ENCODE measurements around the gene LAPTM5. TPM values are rescaled to one million over a fixed set of nuclear protein-coding genes. Genes with fewer than 3 reads are reported as not detected.

LAPTM5 gene
- total RNA-seq, 4 donors from 2014 or later, result 21.1 to 67.8 (median 43.1) TPM

DNA sequence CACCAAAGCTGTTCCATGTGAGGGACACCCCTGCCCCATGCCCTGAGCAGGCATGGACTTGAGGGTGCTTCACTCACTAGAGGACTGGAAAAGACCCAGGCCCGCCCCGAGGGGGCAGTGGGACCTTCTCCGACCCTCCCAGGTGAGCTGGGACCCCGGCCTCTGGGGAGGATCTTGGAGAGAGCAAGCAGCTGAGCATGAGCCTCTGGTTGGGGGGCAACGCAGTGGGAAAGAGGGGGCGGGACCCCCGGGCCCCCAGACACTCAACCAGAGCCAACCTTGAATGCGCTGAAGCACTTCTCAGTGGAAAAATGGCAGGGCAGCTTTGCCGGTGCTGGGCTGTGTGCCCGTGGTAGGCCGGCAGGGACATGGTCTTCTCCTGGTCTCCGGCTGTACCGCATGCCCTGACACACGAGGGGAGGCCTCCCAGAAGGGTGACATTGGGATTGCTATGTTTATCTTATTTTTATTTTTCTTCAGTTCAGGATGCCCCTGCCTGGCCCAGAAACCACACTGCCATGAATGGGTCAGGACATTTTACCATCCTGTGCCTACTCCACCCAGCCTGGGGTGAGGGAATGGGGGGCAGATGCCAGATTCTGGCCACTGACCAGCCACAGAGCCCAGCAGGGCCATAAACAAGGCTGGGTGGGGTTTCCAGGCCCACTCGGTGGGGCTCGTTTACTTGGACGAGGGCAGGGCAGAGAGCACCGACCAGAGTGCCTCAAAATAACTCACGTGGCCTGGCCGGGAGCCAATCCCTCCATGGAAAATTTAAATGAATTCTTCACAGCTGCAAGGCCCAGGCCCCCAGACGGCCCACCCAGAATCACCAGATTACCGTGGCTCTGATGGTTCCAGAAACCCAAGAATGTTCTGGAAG lies 17.2 kb upstream of the LAPTM5 start:
- Histone ChIP-seq H3K27me3 (no peaks in the 10 kb centered on the region), H3K36me3 (no peaks in the 10 kb centered on the region), H3K27ac (no peak overlapping the region), H3K4me1 (peaks cover 0 to 13% (median 0%) of the 10 kb centered on the region in 4 donors), H3K4me3 (no peak overlapping the region), H3K9me3 (no peaks in the 10 kb centered on the region)
- no peak for TF ChIP-seq EP300 (IDR thresholded peaks at IDR 0.05)
- TF ChIP-seq POLR2A (IDR thresholded peaks at IDR 0.05), result no peak
- TF ChIP-seq, protein P1, sequence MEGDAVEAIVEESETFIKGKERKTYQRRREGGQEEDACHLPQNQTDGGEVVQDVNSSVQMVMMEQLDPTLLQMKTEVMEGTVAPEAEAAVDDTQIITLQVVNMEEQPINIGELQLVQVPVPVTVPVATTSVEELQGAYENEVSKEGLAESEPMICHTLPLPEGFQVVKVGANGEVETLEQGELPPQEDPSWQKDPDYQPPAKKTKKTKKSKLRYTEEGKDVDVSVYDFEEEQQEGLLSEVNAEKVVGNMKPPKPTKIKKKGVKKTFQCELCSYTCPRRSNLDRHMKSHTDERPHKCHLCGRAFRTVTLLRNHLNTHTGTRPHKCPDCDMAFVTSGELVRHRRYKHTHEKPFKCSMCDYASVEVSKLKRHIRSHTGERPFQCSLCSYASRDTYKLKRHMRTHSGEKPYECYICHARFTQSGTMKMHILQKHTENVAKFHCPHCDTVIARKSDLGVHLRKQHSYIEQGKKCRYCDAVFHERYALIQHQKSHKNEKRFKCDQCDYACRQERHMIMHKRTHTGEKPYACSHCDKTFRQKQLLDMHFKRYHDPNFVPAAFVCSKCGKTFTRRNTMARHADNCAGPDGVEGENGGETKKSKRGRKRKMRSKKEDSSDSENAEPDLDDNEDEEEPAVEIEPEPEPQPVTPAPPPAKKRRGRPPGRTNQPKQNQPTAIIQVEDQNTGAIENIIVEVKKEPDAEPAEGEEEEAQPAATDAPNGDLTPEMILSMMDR (IDR thresholded peaks at IDR 0.05), result no peak
- 59 to 66% methylated on average over 18 to 22 of the region's 22 CpGs for WGBS, 2 donors
- DNase-seq (ENCODE audit: low spot score in 2 of 2), result no peak

DNA sequence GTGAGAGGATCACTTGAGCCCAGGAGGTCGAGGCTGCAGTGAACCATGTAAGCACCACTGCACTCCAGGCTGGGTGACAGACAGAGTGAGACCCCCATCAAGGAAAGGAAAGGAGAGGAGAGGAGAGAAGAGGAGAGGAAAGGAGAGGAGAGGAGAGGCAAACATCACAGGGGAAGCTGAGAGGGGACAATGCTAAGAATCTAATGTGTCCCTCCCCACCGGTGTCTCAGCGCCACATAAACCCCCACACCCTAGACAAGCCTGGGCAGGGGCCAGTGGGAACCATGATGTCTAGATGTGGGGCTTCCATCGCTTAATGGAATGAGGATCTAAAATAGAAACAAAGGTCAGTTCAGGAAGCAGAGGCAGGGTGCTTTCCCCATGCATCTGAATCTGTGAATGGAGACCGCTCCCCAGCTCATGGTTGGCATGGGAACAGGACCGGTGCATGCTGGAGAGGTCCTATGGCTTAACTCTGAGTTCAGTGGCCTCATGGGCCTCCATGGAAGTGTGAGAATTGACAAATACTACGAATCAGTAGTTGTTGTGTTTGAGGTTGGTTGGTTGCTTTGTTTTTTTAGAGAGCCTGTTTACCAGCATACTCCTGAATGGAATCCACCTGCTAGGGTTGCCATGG lies 16.3 kb upstream of the LAPTM5 start:
- TF ChIP-seq, protein P1 (IDR thresholded peaks at IDR 0.05), result no peak
- no peak for TF ChIP-seq POLR2A (IDR thresholded peaks at IDR 0.05)
- no peak for TF ChIP-seq EP300 (IDR thresholded peaks at IDR 0.05)
- no peak overlapping the region for H3K27ac ChIP-seq
- no peaks in the 10 kb centered on the region for H3K27me3 ChIP-seq
- 73 to 75% methylated on average over 7 of the region's 7 CpGs for WGBS, 2 donors
- H3K36me3 ChIP-seq, result no peaks in the 10 kb centered on the region
- DNase-seq (ENCODE audit: low spot score in 2 of 2), result no peak
- H3K4me3 ChIP-seq, result no peak overlapping the region
- no peaks in the 10 kb centered on the region for H3K9me3 ChIP-seq
- H3K4me1 ChIP-seq, result peaks cover 0 to 8% (median 0%) of the 10 kb centered on the region in 4 donors

GRCh38 chr1:30771005-30771404 lies 13.4 kb upstream of the LAPTM5 start:
- no peak for DNase-seq (ENCODE audit: low spot score in 2 of 2)
- TF ChIP-seq POLR2A (IDR thresholded peaks at IDR 0.05), result no peak
- 72 to 83% methylated on average over 6 of the region's 6 CpGs for WGBS, 2 donors
- Histone ChIP-seq H3K4me1 (peaks cover 0 to 8% (median 0%) of the 10 kb centered on the region in 4 donors), H3K9me3 (no peaks in the 10 kb centered on the region), H3K4me3 (no peak overlapping the region), H3K27ac (no peak overlapping the region), H3K36me3 (no peaks in the 10 kb centered on the region), H3K27me3 (no peaks in the 10 kb centered on the region)

DNA sequence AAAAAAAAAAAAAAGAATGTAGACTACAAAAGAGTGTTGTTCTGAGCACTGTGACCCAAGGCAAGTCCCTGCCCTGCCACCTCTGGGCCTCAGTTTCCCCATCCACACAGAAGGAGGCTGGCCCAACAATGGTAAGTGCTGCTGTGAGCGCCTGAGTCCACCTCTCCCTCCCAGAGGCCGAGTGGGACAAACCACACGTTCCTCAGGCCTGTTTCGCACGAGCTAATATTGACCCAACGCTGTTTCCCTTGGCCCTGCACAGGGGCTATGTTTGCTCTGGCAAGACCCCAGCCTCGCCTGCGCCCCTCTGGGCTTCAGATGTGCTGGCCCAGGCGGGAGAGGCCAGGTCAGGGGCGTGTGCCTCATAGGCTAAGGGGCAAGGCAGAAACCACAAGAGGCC lies 12.6 kb upstream of the LAPTM5 start:
- Histone ChIP-seq H3K27me3 (no peaks in the 10 kb centered on the region), H3K27ac (no peak overlapping the region), H3K9me3 (no peaks in the 10 kb centered on the region), H3K4me1 (peaks cover 0 to 7% (median 0%) of the 10 kb centered on the region in 4 donors), H3K4me3 (no peak overlapping the region), H3K36me3 (no peaks in the 10 kb centered on the region)
- TF ChIP-seq, protein P1 (IDR thresholded peaks at IDR 0.05), result no peak
- TF ChIP-seq POLR2A (IDR thresholded peaks at IDR 0.05) (no peak), EP300 (IDR thresholded peaks at IDR 0.05) (no peak)
- DNase-seq (ENCODE audit: low spot score in 2 of 2), result no peak
- WGBS, 2 donors, result 50 to 51% methylated on average over 10 of the region's 10 CpGs

GRCh38 chr1:30768830-30769718 lies 11.5 kb upstream of the LAPTM5 start:
- 75 to 83% methylated on average over 20 of the region's 20 CpGs for WGBS, 2 donors
- Histone ChIP-seq H3K27ac (no peak overlapping the region), H3K36me3 (no peaks in the 10 kb centered on the region), H3K27me3 (no peaks in the 10 kb centered on the region), H3K9me3 (no peaks in the 10 kb centered on the region), H3K4me3 (no peak overlapping the region), H3K4me1 (peaks cover 0 to 4% (median 0%) of the 10 kb centered on the region in 4 donors)
- TF ChIP-seq EP300 (IDR thresholded peaks at IDR 0.05) (no peak), POLR2A (IDR thresholded peaks at IDR 0.05) (no peak)
- TF ChIP-seq, protein P1 (IDR thresholded peaks at IDR 0.05), result no peak
- no peak for DNase-seq (ENCODE audit: low spot score in 2 of 2)
